Endothelial cell of umbilical vein (primary cell): ENCODE measurements around the gene LARGE1. TPM values are rescaled to one million over a fixed set of nuclear protein-coding genes. Genes with fewer than 3 reads are reported as not detected.

Experiments
- BruUV-seq: library from RNA; stranded (reverse); fragments of 400-500 nt; replicated peaks from 2 replicates; lab custom pipeline; 2021; lab: Mats Ljungman, UMichigan
- CTCF ChIA-PET: fragments of 300-600, 350-600 bp; sonication (Branson Sonifier 250); formaldehyde crosslinking; loops from one replicate; lab custom pipeline; 2021; ENCODE audit warnings: antibody characterized with exemption, inconsistent platforms; lab: Charles Lee
- POLR2A ChIA-PET: fragments of 300-600, 350-600 bp; sonication (Branson Sonifier 250); formaldehyde crosslinking; loops from one replicate; lab custom pipeline; 2021; ENCODE audit warnings: antibody characterized with exemption, inconsistent platforms; lab: Charles Lee
- DNase-seq: peaks from one replicate; pipeline ENCODE4 v3.0.0-alpha.2; 2011; ENCODE audit warnings: low read depth, low spot score
- FAIRE-seq: peaks from 2 replicates; lab custom pipeline; 2011; peaks lifted over from hg19 to GRCh38; lab: Jason Lieb, UNC
- H2AFZ ChIP-seq: 2 replicates; pipeline ENCODE4 v1.6.0; 2012; ENCODE audit warnings: low read depth, low read length, control low read depth, inconsistent platforms
- H3K27ac ChIP-seq: 2 replicates; pipeline ENCODE4 v1.5.1; 2011; ENCODE audit warnings: low read depth, mild to moderate bottlenecking, control low read depth, low read length, moderate library complexity; ENCODE audit not compliant: insufficient read depth
- H3K27me3 ChIP-seq, 2 experiments: 2 replicates each; pipeline versions ENCODE4 v1.6.0 to v1.6.1; 2011; ENCODE audit warnings: low read length in 2 of 2, mixed read lengths in 1 of 2; ENCODE audit not compliant: control insufficient read depth in 2 of 2, insufficient read depth in 2 of 2
- H3K36me3 ChIP-seq, 2 experiments: 2 replicates in 1 of 2; 3 replicates in 1 of 2; pipeline ENCODE4 v1.5.1; 2011; ENCODE audit warnings: low read length in 2 of 2, mild to moderate bottlenecking in 1 of 2, moderate library complexity in 1 of 2; ENCODE audit not compliant: control insufficient read depth in 2 of 2, insufficient read depth in 2 of 2; ENCODE audit errors: extremely low read depth in 1 of 2
- H3K4me1 ChIP-seq: 3 replicates; pipeline ENCODE4 v1.5.1; 2011; ENCODE audit warnings: mild to moderate bottlenecking, low read length; ENCODE audit not compliant: control insufficient read depth, insufficient read depth; ENCODE audit errors: extremely low read depth
- H3K4me2 ChIP-seq: 2 replicates; pipeline ENCODE4 v1.6.1; 2011; ENCODE audit warnings: low read length, control low read depth, mixed read lengths; ENCODE audit not compliant: insufficient read depth
- H3K4me3 ChIP-seq, 3 experiments: fragments of 200-600 bp in 1 of 3; sonication (generic), shearing (Covaris generic) in 1 of 3; replicated peaks in 1 of 3; 2 replicates each; pipeline ENCODE4 v1.5.1; 2011 to 2016; ENCODE audit warnings: control low read depth in 3 of 3, low read length in 3 of 3, mild to moderate bottlenecking in 2 of 3, inconsistent platforms in 1 of 3, low read depth in 1 of 3, moderate library complexity in 1 of 3; ENCODE audit not compliant: insufficient read depth in 1 of 3
- H3K79me2 ChIP-seq: 2 replicates; pipeline ENCODE4 v1.6.0; 2012; ENCODE audit warnings: low read length, inconsistent platforms; ENCODE audit not compliant: control insufficient read depth, insufficient read depth
- H3K9ac ChIP-seq: replicated peaks from 2 replicates; pipeline ENCODE3; 2011; ENCODE audit warnings: low read length, control low read depth; ENCODE audit not compliant: insufficient read depth; ENCODE audit errors: extremely low read depth
- H3K9me1 ChIP-seq: replicated peaks from 3 replicates; pipeline ENCODE4 v1.6.0; 2011; ENCODE audit warnings: mild to moderate bottlenecking, low read length; ENCODE audit not compliant: control insufficient read depth, insufficient read depth; ENCODE audit errors: extremely low read depth
- H3K9me3 ChIP-seq: replicated peaks from 2 replicates; pipeline ENCODE4 v1.5.1; 2012; ENCODE audit warnings: low read length, inconsistent platforms; ENCODE audit not compliant: control insufficient read depth, insufficient read depth
- H4K20me1 ChIP-seq: replicated peaks from 2 replicates; pipeline ENCODE3; 2011; ENCODE audit warnings: mild to moderate bottlenecking, low read length; ENCODE audit not compliant: control insufficient read depth, insufficient read depth; ENCODE audit errors: extremely low read depth
- EZH2 ChIP-seq: IDR thresholded peaks from 2 replicates; pipeline ENCODE4 v1.6.1; 2012; ENCODE audit warnings: borderline replicate concordance, low read depth, mild to moderate bottlenecking, moderate library complexity, low read length, inconsistent platforms; ENCODE audit not compliant: severe bottlenecking
- FOS ChIP-seq: IDR thresholded peaks from 2 replicates; pipeline ENCODE4 v1.6.1; 2011; ENCODE audit warnings: mild to moderate bottlenecking, low read length, moderate library complexity, borderline replicate concordance; ENCODE audit not compliant: insufficient read depth
- GATA2 ChIP-seq: IDR thresholded peaks from 2 replicates; pipeline ENCODE4 v1.7.0; 2011; ENCODE audit warnings: low read depth, mild to moderate bottlenecking, moderate library complexity, mixed read lengths, low read length; ENCODE audit not compliant: insufficient read length, insufficient read depth
- JUN ChIP-seq: IDR thresholded peaks from 2 replicates; pipeline ENCODE4 v1.6.1; 2011; ENCODE audit warnings: borderline replicate concordance, low read depth; ENCODE audit not compliant: insufficient read length, insufficient read depth
- MYC ChIP-seq: IDR thresholded peaks from one replicate; pipeline ENCODE4 v1.6.1; 2011; ENCODE audit warnings: mild to moderate bottlenecking, low read depth, low read length
- POLR2A ChIP-seq: IDR thresholded peaks from 2 replicates; pipeline ENCODE4 v1.6.1; 2012; ENCODE audit warnings: low read depth, mild to moderate bottlenecking, control low read depth, low read length
- POLR2AphosphoS5 ChIP-seq: IDR thresholded peaks from 2 replicates; pipeline ENCODE4 v1.6.1; 2012; ENCODE audit warnings: low read depth, mild to moderate bottlenecking, control low read depth, low read length, moderate library complexity; ENCODE audit not compliant: insufficient read depth
- dilution Hi-C: fragments of 300-500 bp; cut with MboI; formaldehyde crosslinking; loops from one replicate; pipeline ENCODE4 v1.15.0; 2019; ENCODE audit warnings: low sequenced_read_pairs; ENCODE audit not compliant: extremely low pct_ligation_motif_present
- intact Hi-C: fragments of 100-400 bp; cut with micrococcal nuclease; formaldehyde crosslinking; loops from one replicate; pipeline ENCODE4 v1.10.0; 2022
- polyA plus RNA-seq, 4 experiments: library from polyadenylated mRNA; depleted of rRNA in 3 of 4; stranded (reverse) in 3 of 4; unstranded in 1 of 4; fragments of >200 nt; gene quantifications; 2 replicates each; pipeline versions ENCODE4 v1.2.1 to v1.2.3, GENCODE V29; 2011 to 2012; ENCODE audit warnings: missing spikeins in 1 of 4
- total RNA-seq: library from RNA; stranded (reverse); gene quantifications from 2 replicates; pipeline ENCODE4 v1.2.3, GENCODE V29; 2021
- TF ChIP-seq, protein P1 (sequence below): IDR thresholded peaks from 2 replicates; pipeline ENCODE4 v1.6.1; 2011; ENCODE audit not compliant: insufficient read depth, insufficient read length
- TF ChIP-seq, protein P2 (sequence below), 2 donors: IDR thresholded peaks; 1 replicate in 1 of 2; 2 replicates in 1 of 2; pipeline ENCODE4 v1.5.1; 2011; ENCODE audit warnings: low read length in 2 of 2, mild to moderate bottlenecking in 2 of 2, moderate library complexity in 2 of 2, control low read depth in 1 of 2, inconsistent platforms in 1 of 2, low read depth in 1 of 2; ENCODE audit not compliant: insufficient read depth in 1 of 2; ENCODE audit errors: extremely low read depth in 1 of 2

LARGE1 gene
- total and polyA plus RNA-seq, 2 donors (not counting 3 experiments of a cell fraction or from before 2014, with no cell fraction given): 0.95 to 4.4 TPM

DNA sequence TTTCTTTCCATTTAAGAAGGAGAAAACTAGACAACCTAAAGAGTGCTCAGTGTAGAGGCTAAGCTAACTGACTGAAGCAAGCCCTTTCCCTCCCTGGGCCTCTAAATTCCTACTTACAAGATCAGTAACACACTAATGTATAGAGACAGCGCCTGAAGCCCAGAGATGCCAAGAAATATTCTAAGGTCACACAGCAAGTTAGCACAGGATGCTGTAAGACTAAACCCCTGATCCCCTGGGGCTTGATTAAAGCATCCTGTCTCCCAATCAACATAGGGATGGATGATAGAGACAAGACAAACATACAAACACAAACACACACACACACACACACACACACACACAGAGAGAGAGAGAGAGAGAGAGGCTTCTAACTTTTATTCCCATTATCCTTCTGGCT is 5.6 kb downstream of the LARGE1 start:
- CTCF ChIA-PET: no interaction called here

DNA sequence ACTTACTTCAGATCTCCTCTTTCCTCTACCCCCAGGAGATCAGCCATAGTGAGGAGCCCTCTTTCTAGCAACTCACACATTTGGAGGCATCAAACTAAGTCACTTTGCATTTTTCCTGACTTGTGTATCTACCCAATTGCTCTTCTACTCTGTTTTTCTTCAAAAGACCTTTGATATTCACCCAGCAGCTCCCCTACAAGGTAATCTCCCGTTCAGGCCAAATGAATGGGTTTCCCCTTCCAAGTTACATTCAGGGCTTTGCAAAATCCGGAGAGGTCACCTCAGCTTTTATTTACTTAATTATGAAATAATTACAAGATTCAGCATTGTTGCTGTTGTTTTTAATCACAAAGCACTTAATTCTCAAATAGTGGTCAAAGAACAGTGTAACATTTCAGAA is 6.1 kb downstream of the LARGE1 start:
- FAIRE-seq (no peak), DNase-seq (no peak)
- Histone ChIP-seq H4K20me1 (no peaks in the 10 kb centered on the region), H3K4me2 (no peak overlapping the region), H3K4me3 (no peak overlapping the region), H3K9me1 (no peaks in the 10 kb centered on the region), H3K36me3 (no peaks in the 10 kb centered on the region), H3K27me3 (peaks cover 3 to 6% of the 10 kb centered on the region in 2 experiments), H2AFZ (no peak overlapping the region), H3K27ac (no peak overlapping the region), H3K9ac (no peak overlapping the region), H3K79me2 (no peaks in the 10 kb centered on the region), H3K9me3 (no peaks in the 10 kb centered on the region), H3K4me1 (no peaks in the 10 kb centered on the region)
- TF ChIP-seq JUN (no peak), FOS (no peak), GATA2 (no peak), EZH2 (no peak), POLR2A (no peak), POLR2AphosphoS5 (no peak), MYC (no peak)
- TF ChIP-seq, protein P1, sequence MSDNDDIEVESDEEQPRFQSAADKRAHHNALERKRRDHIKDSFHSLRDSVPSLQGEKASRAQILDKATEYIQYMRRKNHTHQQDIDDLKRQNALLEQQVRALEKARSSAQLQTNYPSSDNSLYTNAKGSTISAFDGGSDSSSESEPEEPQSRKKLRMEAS: no peak
- TF ChIP-seq, protein P2, sequence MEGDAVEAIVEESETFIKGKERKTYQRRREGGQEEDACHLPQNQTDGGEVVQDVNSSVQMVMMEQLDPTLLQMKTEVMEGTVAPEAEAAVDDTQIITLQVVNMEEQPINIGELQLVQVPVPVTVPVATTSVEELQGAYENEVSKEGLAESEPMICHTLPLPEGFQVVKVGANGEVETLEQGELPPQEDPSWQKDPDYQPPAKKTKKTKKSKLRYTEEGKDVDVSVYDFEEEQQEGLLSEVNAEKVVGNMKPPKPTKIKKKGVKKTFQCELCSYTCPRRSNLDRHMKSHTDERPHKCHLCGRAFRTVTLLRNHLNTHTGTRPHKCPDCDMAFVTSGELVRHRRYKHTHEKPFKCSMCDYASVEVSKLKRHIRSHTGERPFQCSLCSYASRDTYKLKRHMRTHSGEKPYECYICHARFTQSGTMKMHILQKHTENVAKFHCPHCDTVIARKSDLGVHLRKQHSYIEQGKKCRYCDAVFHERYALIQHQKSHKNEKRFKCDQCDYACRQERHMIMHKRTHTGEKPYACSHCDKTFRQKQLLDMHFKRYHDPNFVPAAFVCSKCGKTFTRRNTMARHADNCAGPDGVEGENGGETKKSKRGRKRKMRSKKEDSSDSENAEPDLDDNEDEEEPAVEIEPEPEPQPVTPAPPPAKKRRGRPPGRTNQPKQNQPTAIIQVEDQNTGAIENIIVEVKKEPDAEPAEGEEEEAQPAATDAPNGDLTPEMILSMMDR (IDR thresholded peaks at IDR 0.05; ENCODE audit: extremely low read depth in 1 of 2, insufficient read depth in 1 of 2, low read depth in 1 of 2, low read length in 2 of 2): no peak
- dilution Hi-C loops (no loop called here), intact Hi-C loops (no loop called here)
- ChIA-PET POLR2A (no interaction called here), CTCF (no interaction called here)
- BruUV-seq: no TSS peak

More for the DNA sequence above, 5.6 kb downstream of the LARGE1 start:
- DNase-seq: no peak
- H2AFZ ChIP-seq: no peak overlapping the region
- no peaks in the 10 kb centered on the region for H3K79me2 ChIP-seq
- intact Hi-C loops (no loop called here), dilution Hi-C loops (no loop called here)
- no peak overlapping the region for H3K4me3 ChIP-seq
- H3K4me1 ChIP-seq: no peaks in the 10 kb centered on the region
- peaks cover 8 to 12% of the 10 kb centered on the region in 2 experiments for H3K27me3 ChIP-seq
- POLR2A ChIA-PET: no interaction called here
- no peaks in the 10 kb centered on the region for H3K9me3 ChIP-seq
- no peaks in the 10 kb centered on the region for H4K20me1 ChIP-seq
- no peaks in the 10 kb centered on the region for H3K9me1 ChIP-seq
- no peak for TF ChIP-seq EZH2
- no peak for TF ChIP-seq POLR2AphosphoS5
- no peak for TF ChIP-seq FOS
- TF ChIP-seq JUN: no peak
- TF ChIP-seq, protein P1: no peak
- no peak for TF ChIP-seq MYC
- H3K9ac ChIP-seq: no peak overlapping the region
- no peaks in the 10 kb centered on the region for H3K36me3 ChIP-seq
- no TSS peak for BruUV-seq
- no peak for FAIRE-seq
- H3K4me2 ChIP-seq: no peak overlapping the region
- no peak overlapping the region for H3K27ac ChIP-seq
